Activated naive CD8-positive, alpha-beta T cell treated with anti-CD3 and anti-CD28 coated beads for 36 hours (primary cell): ENCODE results near the gene SETBP1. TPM values are rescaled to one million over a fixed set of nuclear protein-coding genes. Genes with fewer than 3 reads are reported as not detected.

Experiments
- DNase-seq: peaks from one replicate; pipeline ENCODE4 v3.0.0; 2021
- H3K27ac Mint-ChIP-seq: one replicate; pipeline ENCODE4 v1.8.0; 2022; ENCODE audit warnings: mild to moderate bottlenecking, moderate library complexity, mixed read lengths
- H3K27me3 Mint-ChIP-seq: one replicate; pipeline ENCODE4 v1.8.0; 2022; ENCODE audit warnings: mild to moderate bottlenecking, mixed read lengths
- H3K36me3 Mint-ChIP-seq: one replicate; pipeline ENCODE4 v1.8.0; 2021; ENCODE audit warnings: mild to moderate bottlenecking, mixed read lengths
- H3K4me1 Mint-ChIP-seq: one replicate; pipeline ENCODE4 v1.8.0; 2021; ENCODE audit warnings: mixed read lengths
- H3K4me3 Mint-ChIP-seq: one replicate; pipeline ENCODE4 v1.8.0; 2022; ENCODE audit warnings: mild to moderate bottlenecking, moderate library complexity, mixed read lengths
- H3K9me3 Mint-ChIP-seq: one replicate; pipeline ENCODE4 v1.8.0; 2022; ENCODE audit warnings: mixed read lengths
- total RNA-seq, 2 experiments: library from RNA; stranded (reverse); gene quantifications; one replicate each; pipeline ENCODE4 v1.2.3, GENCODE V29; 2021

SETBP1 gene
- total RNA-seq, 2 experiments from 2014 or later, result 3.8 to 3.9 TPM

- DNase-seq, result no peak
- Mint-ChIP-seq H3K4me3 (no peak overlapping the region), H3K27me3 (no peaks in the 10 kb centered on the region), H3K4me1 (no peaks in the 10 kb centered on the region), H3K36me3 (no peaks in the 10 kb centered on the region), H3K27ac (no peak overlapping the region), H3K9me3 (peaks cover 12% of the 10 kb centered on the region)
These were observed 246.6 kb downstream of the SETBP1 start for GRCh38 chr18:44927127-44927849.

GRCh38 chr18:44934901-44935300 lies 254.2 kb downstream of the SETBP1 start:
- DNase-seq, result no peak
- no peak overlapping the region for H3K27ac Mint-ChIP-seq
- H3K4me1 Mint-ChIP-seq, result no peaks in the 10 kb centered on the region
- no peak overlapping the region for H3K4me3 Mint-ChIP-seq
- peaks cover 4% of the 10 kb centered on the region for H3K36me3 Mint-ChIP-seq
- peaks cover 16% of the 10 kb centered on the region for H3K9me3 Mint-ChIP-seq
- H3K27me3 Mint-ChIP-seq, result peaks cover 6% of the 10 kb centered on the region

- DNase-seq, result no peak
- H3K9me3 Mint-ChIP-seq, result peaks cover 16% of the 10 kb centered on the region
- H3K27me3 Mint-ChIP-seq, result peaks cover 6% of the 10 kb centered on the region
- H3K27ac Mint-ChIP-seq, result no peak overlapping the region
- H3K36me3 Mint-ChIP-seq, result peaks cover 4% of the 10 kb centered on the region
- no peaks in the 10 kb centered on the region for H3K4me1 Mint-ChIP-seq
- H3K4me3 Mint-ChIP-seq, result no peak overlapping the region
These were observed 254.8 kb downstream of the SETBP1 start for GRCh38 chr18:44935455-44935854.

GRCh38 chr18:44936485-44936884 lies 255.8 kb downstream of the SETBP1 start:
- Mint-ChIP-seq H3K27ac (no peak overlapping the region), H3K27me3 (peaks cover 6% of the 10 kb centered on the region), H3K36me3 (peaks cover 4% of the 10 kb centered on the region), H3K4me1 (no peaks in the 10 kb centered on the region), H3K9me3 (peaks cover 13% of the 10 kb centered on the region), H3K4me3 (no peak overlapping the region)
- DNase-seq, result no peak

- Mint-ChIP-seq H3K4me1 (no peaks in the 10 kb centered on the region), H3K27me3 (peaks cover 12% of the 10 kb centered on the region), H3K36me3 (peaks cover 3% of the 10 kb centered on the region), H3K4me3 (no peak overlapping the region), H3K9me3 (peaks cover 4% of the 10 kb centered on the region), H3K27ac (no peak overlapping the region)
- DNase-seq, result no peak
These were observed 257.5 kb downstream of the SETBP1 start for GRCh38 chr18:44937960-44938719.

- H3K9me3 Mint-ChIP-seq, result peaks cover 2% of the 10 kb centered on the region
These were observed 258.3 kb downstream of the SETBP1 start for GRCh38 chr18:44938720-44939665.

GRCh38 chr18:44941516-44941915 lies 260.8 kb downstream of the SETBP1 start:
- H3K36me3 Mint-ChIP-seq, result no peaks in the 10 kb centered on the region
- no peak for DNase-seq
- no peaks in the 10 kb centered on the region for H3K9me3 Mint-ChIP-seq
- no peak overlapping the region for H3K4me3 Mint-ChIP-seq
- no peaks in the 10 kb centered on the region for H3K4me1 Mint-ChIP-seq
- peaks cover 5% of the 10 kb centered on the region for H3K27me3 Mint-ChIP-seq
- no peak overlapping the region for H3K27ac Mint-ChIP-seq

More at GRCh38 chr18:44938720-44939665, 258.3 kb downstream of the SETBP1 start:
- no peak for DNase-seq
- H3K4me3 Mint-ChIP-seq, result no peak overlapping the region
- H3K27ac Mint-ChIP-seq, result no peak overlapping the region
- H3K36me3 Mint-ChIP-seq, result peaks cover 3% of the 10 kb centered on the region
- H3K27me3 Mint-ChIP-seq, result peaks cover 12% of the 10 kb centered on the region
- H3K4me1 Mint-ChIP-seq, result no peaks in the 10 kb centered on the region

GRCh38 chr18:44942073-44942472 lies 261.4 kb downstream of the SETBP1 start:
- Mint-ChIP-seq H3K9me3 (no peaks in the 10 kb centered on the region), H3K36me3 (no peaks in the 10 kb centered on the region), H3K4me3 (no peak overlapping the region), H3K27ac (no peak overlapping the region), H3K4me1 (no peaks in the 10 kb centered on the region), H3K27me3 (peaks cover 5% of the 10 kb centered on the region)
- DNase-seq, result no peak

- no peaks in the 10 kb centered on the region for H3K36me3 Mint-ChIP-seq
- peaks cover 5% of the 10 kb centered on the region for H3K27me3 Mint-ChIP-seq
- H3K4me1 Mint-ChIP-seq, result no peaks in the 10 kb centered on the region
- H3K4me3 Mint-ChIP-seq, result no peak overlapping the region
- no peaks in the 10 kb centered on the region for H3K9me3 Mint-ChIP-seq
- no peak for DNase-seq
- H3K27ac Mint-ChIP-seq, result no peak overlapping the region
These were observed 262.7 kb downstream of the SETBP1 start for GRCh38 chr18:44943311-44943881.

- Mint-ChIP-seq H3K27me3 (peaks cover 5% of the 10 kb centered on the region), H3K36me3 (no peaks in the 10 kb centered on the region), H3K4me1 (no peaks in the 10 kb centered on the region), H3K27ac (no peak overlapping the region), H3K4me3 (no peak overlapping the region), H3K9me3 (no peaks in the 10 kb centered on the region)
- no peak for DNase-seq
These were observed 263.8 kb downstream of the SETBP1 start for GRCh38 chr18:44944461-44944860.

- Mint-ChIP-seq H3K27me3 (peaks cover 5% of the 10 kb centered on the region), H3K4me1 (no peaks in the 10 kb centered on the region), H3K27ac (no peak overlapping the region), H3K4me3 (no peak overlapping the region), H3K36me3 (no peaks in the 10 kb centered on the region), H3K9me3 (no peaks in the 10 kb centered on the region)
- no peak for DNase-seq
These were observed 265.3 kb downstream of the SETBP1 start for GRCh38 chr18:44945888-44946401.

GRCh38 chr18:44946529-44947113 lies 265.9 kb downstream of the SETBP1 start:
- H3K27me3 Mint-ChIP-seq, result peaks cover 4% of the 10 kb centered on the region
- no peaks in the 10 kb centered on the region for H3K4me1 Mint-ChIP-seq
- DNase-seq, result no peak
- no peaks in the 10 kb centered on the region for H3K9me3 Mint-ChIP-seq
- H3K27ac Mint-ChIP-seq, result no peak overlapping the region
- H3K36me3 Mint-ChIP-seq, result no peaks in the 10 kb centered on the region
- no peak overlapping the region for H3K4me3 Mint-ChIP-seq

GRCh38 chr18:44949967-44950366 lies 269.3 kb downstream of the SETBP1 start:
- Mint-ChIP-seq H3K36me3 (no peaks in the 10 kb centered on the region), H3K4me1 (no peaks in the 10 kb centered on the region), H3K9me3 (no peaks in the 10 kb centered on the region), H3K27me3 (no peaks in the 10 kb centered on the region), H3K4me3 (no peak overlapping the region), H3K27ac (no peak overlapping the region)
- DNase-seq, result no peak

GRCh38 chr18:44950685-44951195 lies 270.1 kb downstream of the SETBP1 start:
- Mint-ChIP-seq H3K4me3 (no peak overlapping the region), H3K36me3 (no peaks in the 10 kb centered on the region), H3K27me3 (no peaks in the 10 kb centered on the region), H3K9me3 (no peaks in the 10 kb centered on the region), H3K4me1 (no peaks in the 10 kb centered on the region), H3K27ac (no peak overlapping the region)
- no peak for DNase-seq
